ENCODE measurements around the gene BANF1.

DNA sequence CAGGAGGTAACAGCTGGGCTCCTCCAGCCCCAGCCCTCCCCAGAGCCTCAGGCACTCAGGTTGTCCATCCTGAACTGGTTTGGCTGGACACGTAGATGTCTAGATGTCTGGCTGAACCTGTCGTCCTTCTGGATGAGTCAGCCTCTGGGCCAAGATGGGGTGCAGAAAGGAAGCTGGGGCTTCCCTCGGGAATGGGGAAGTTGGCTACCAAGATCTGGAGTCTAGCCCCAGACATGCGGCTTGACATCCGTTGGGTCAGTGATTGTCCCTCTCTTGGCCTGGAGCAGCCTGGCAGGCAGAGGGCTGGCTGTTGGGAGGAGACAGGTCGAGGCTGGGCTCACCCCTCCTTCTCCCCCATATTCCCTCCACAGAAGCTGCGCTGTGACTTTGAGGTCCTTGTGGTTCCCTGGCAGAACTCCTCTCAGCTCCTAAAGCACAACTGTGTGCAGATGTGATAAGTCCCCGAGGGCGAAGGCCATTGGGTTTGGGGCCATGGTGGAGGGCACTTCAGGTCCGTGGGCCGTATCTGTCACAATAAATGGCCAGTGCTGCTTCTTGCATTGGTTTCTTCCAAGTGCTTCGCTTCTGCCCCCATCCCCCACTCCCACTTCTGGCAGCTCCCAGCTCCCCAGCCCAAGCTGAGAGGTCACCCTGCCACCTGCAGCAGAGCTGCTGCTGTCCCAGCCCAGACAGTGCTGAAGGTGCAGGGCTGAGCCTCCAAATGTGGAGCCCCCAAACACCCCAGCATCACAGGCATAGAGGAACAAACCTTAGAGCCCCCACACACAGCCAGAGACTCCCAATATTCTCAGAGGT is 10.9 kb downstream of the BANF1 start:
- TF ChIP-seq, protein P1, sequence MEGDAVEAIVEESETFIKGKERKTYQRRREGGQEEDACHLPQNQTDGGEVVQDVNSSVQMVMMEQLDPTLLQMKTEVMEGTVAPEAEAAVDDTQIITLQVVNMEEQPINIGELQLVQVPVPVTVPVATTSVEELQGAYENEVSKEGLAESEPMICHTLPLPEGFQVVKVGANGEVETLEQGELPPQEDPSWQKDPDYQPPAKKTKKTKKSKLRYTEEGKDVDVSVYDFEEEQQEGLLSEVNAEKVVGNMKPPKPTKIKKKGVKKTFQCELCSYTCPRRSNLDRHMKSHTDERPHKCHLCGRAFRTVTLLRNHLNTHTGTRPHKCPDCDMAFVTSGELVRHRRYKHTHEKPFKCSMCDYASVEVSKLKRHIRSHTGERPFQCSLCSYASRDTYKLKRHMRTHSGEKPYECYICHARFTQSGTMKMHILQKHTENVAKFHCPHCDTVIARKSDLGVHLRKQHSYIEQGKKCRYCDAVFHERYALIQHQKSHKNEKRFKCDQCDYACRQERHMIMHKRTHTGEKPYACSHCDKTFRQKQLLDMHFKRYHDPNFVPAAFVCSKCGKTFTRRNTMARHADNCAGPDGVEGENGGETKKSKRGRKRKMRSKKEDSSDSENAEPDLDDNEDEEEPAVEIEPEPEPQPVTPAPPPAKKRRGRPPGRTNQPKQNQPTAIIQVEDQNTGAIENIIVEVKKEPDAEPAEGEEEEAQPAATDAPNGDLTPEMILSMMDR (IDR thresholded peaks at IDR 0.05): no peak
- TF ChIP-seq EZH2 (IDR thresholded peaks at IDR 0.05; ENCODE audit: borderline replicate concordance, insufficient read depth, low read depth, low read length, poor library complexity, severe bottlenecking): no peak
